GM12873 (cell line): ENCODE results near the gene CXCL12.

Source experiments
- CTCF ChIP-seq: IDR thresholded peaks from 2 replicates; pipeline ENCODE4 v1.5.1; 2012; ENCODE audit warnings: low read depth, mild to moderate bottlenecking, moderate library complexity, low read length, control low read depth; ENCODE audit not compliant: insufficient read depth; ENCODE audit errors: missing control alignments

Gene CXCL12

GRCh38 chr10:44347609-44348400, 37.1 kb downstream of the CXCL12 start:
- no peak for TF ChIP-seq CTCF

- TF ChIP-seq CTCF = no peak
Measured at GRCh38 chr10:44344727-44345126, 40.2 kb downstream of the CXCL12 start.

- TF ChIP-seq CTCF = no peak
Measured at GRCh38 chr10:44343843-44344242, 41.1 kb downstream of the CXCL12 start.

GRCh38 chr10:44341886-44342285, 43.0 kb downstream of the CXCL12 start:
- TF ChIP-seq CTCF = no peak

- no peak for TF ChIP-seq CTCF
Measured at GRCh38 chr10:44340557-44340956, 44.3 kb downstream of the CXCL12 start.

- TF ChIP-seq CTCF = peak; percentile 25
Measured at GRCh38 chr10:44339218-44339617, 45.7 kb downstream of the CXCL12 start.

- TF ChIP-seq CTCF = no peak
Measured at GRCh38 chr10:44337081-44337480, 47.8 kb downstream of the CXCL12 start.
